Uterus (tissue), 2 donors: ENCODE data around the gene TMEM237.

Experiments
- CTCF ChIP-seq, 4 experiments: fragments of 200-600 bp in 2 of 4; fragments of 450-650 bp in 2 of 4; sonication (generic) in 2 of 4; IDR thresholded peaks; one replicate each; pipeline ENCODE4 v1.5.1; 2016 to 2019; ENCODE audit warnings: antibody characterized with exemption in 4 of 4, mild to moderate bottlenecking in 2 of 4, moderate library complexity in 1 of 4
- POLR2A ChIP-seq, 2 donors: fragments of 450-650 bp; IDR thresholded peaks; one replicate each; pipeline ENCODE4 v1.6.1; 2016; ENCODE audit warnings: antibody characterized with exemption in 2 of 2, mild to moderate bottlenecking in 1 of 2, moderate library complexity in 1 of 2

- TF ChIP-seq CTCF (IDR thresholded peaks at IDR 0.05) (no peak), POLR2A (IDR thresholded peaks at IDR 0.05) (no peak)
Observed at GRCh38 chr2:201654616-201655384, 11.5 kb upstream of the TMEM237 start.
